Testis (tissue), 2 donors: ENCODE results near the gene NECAP2.
"Not testable (repeated sequence)": the region's sequence is repeated elsewhere in the genome, so short reads cannot be mapped to it uniquely, and the experiment has no call there.

ENCODE experiments used
- POLR2A ChIP-seq: fragments of 450-650 bp; IDR thresholded peaks from one replicate; pipeline ENCODE4 v1.6.1; 2017; ENCODE audit warnings: antibody characterized with exemption, mild to moderate bottlenecking, moderate library complexity
- TF ChIP-seq, protein P1 (sequence below), 3 experiments: fragments of 450-650 bp in 2 of 3; fragments of 200-600 bp in 1 of 3; sonication (generic) in 1 of 3; IDR thresholded peaks; one replicate each; pipeline ENCODE4 v1.5.1; 2016 to 2019; ENCODE audit warnings: antibody characterized with exemption in 3 of 3, mild to moderate bottlenecking in 2 of 3, moderate library complexity in 1 of 3

- TF ChIP-seq, protein P1, sequence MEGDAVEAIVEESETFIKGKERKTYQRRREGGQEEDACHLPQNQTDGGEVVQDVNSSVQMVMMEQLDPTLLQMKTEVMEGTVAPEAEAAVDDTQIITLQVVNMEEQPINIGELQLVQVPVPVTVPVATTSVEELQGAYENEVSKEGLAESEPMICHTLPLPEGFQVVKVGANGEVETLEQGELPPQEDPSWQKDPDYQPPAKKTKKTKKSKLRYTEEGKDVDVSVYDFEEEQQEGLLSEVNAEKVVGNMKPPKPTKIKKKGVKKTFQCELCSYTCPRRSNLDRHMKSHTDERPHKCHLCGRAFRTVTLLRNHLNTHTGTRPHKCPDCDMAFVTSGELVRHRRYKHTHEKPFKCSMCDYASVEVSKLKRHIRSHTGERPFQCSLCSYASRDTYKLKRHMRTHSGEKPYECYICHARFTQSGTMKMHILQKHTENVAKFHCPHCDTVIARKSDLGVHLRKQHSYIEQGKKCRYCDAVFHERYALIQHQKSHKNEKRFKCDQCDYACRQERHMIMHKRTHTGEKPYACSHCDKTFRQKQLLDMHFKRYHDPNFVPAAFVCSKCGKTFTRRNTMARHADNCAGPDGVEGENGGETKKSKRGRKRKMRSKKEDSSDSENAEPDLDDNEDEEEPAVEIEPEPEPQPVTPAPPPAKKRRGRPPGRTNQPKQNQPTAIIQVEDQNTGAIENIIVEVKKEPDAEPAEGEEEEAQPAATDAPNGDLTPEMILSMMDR (IDR thresholded peaks at IDR 0.05), result not testable (repeated sequence)
- not testable (repeated sequence) for TF ChIP-seq POLR2A
Observed at GRCh38 chr1:16500466-16500865, 59.9 kb downstream of the NECAP2 start.
